HG03521 (cell line): ENCODE data around the gene PAX2.

Experiments used
- ATAC-seq: cut with Tn5 transposase; IDR thresholded peaks from one replicate; pipeline ENCODE4 v1.9.1; 2021; ENCODE audit warnings: mild to moderate bottlenecking, moderate library complexity; ENCODE audit not compliant: unreplicated experiment

Gene PAX2

DNA sequence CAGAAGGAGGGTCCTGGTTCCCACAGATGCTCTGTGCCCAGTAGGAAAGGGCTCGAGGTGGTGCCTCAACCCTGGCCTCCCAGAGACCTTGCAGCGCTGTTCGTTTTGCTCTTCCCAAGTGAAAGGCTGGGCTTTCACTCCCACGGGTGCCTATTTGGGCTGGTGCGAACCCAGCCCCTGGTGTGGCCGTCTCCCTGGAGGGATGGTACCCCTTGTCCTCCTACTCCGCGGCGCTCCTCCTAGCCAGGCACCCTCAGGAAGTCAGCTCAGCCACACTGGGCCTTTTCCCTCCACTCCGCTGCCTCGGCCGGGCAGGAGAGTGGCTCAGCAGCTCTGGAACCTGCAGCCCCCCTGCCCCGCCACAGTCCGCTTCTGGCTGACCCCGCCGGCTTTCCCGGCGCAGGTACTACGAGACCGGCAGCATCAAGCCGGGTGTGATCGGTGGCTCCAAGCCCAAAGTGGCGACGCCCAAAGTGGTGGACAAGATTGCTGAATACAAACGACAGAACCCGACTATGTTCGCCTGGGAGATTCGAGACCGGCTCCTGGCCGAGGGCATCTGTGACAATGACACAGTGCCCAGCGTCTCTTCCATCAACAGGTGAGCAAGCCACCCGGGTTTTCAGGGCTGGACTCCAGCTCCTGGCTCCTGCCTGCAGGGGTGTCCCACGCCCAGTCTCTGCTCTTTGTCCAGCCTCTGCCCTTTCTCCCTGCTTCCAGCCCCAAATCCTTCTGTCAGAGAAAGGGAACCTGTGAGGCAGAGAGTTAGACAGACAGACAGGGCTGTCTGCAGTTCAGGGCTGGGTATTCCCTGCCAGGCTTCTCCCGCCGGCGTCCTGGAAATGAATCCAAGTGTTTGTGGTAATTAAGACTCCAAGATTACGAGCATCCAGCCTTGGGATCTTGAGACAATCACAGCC lies 5.2 kb downstream of the PAX2 start:
- no peak for ATAC-seq

DNA sequence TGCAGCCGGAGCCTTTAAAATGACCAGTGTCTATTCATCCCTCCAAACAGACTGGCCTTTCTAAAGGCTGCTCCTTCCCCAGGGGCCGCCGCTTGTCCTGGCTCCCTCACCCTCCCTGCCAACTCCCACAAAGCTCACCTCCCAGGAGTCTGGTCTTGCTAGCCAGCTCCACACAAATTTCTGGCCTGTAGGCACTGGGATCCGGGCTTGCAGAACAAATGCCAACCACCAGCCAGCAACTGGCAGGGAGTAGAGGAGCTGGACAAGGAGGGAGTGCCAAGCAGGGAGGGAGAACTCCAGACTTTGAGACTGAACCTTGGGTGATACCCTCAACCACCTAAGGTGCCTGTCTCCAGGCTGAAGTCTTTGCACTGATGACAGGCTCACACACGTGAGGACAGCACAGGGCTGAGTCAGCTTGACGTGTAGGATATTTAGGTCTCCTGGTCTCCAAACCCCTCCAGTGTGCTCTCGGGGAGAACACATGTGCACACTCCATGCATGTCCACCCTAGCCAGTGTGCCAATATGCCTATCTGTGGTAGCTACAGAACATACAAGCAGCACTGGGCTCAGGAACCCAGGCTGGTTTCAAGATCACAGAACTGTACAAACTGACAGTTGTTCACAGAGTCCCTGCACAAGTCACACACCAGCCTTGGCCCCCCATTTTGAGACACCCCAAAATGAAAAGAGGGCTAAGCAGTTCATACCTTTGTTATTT lies 6.0 kb downstream of the PAX2 start:
- ATAC-seq: no peak

DNA sequence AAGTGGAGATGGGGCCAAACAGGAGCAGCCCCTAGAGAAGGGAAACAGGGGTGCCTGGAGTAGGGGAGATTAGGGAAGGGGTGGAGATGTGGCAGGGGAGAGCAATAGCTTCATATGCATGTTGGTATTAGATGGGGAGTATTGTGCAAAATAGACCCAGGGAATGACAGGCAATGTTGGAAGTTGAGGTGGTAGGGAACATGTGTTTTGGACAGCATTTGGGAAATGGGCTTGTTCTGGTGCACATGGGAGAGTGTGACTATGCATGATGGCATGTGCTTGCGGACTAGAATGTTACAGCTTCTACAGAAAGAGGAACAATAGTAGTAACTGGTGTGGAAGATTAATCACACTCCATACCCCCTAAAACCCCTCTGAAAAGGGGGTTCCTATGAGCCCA lies 10.4 kb downstream of the PAX2 start:
- no peak for ATAC-seq

- no peak for ATAC-seq
Observed at GRCh38 chr10:100759331-100759730, 13.9 kb downstream of the PAX2 start.

DNA sequence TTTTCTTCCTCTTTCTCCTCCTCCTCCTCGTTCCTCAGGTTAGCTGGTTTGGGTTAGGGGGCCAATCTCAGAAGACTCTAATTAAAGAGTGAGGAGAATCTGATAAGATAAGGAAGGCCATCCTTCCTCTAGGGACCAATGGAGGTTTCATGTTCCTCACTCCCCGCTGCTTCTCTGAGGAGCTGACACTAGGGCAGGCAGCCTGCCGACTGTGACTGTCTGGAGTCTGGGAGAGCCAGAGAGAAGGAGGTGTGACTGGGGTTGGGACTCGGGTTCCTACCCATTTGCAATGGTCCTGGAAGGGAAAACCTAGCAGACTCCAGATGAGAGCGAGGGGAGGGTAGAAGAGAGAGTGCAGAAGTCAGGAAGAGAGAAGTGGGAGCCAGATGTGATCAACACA lies 15.3 kb downstream of the PAX2 start:
- no peak for ATAC-seq

DNA sequence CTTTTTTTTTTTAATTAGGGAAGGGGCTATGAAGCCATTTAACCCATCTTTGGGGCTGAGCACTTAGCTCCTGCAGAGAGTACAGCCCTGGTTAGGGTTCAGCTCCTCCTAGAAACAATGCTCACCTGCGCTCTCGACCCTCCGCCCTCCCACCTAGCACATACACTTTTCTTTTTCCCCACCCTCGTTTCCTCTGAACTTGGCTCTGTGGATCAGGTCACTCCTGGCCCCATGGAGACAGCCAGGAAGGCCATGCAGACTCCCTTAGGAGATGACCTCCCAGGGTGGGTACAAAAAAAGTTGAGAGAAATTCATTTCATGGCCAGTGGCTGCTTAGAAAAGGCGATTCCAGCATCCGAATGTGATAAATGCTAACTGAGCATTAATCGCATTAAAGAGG lies 15.8 kb downstream of the PAX2 start:
- no peak for ATAC-seq

GRCh38 chr10:100763043-100763747 lies 17.8 kb downstream of the PAX2 start:
- ATAC-seq: no peak

DNA sequence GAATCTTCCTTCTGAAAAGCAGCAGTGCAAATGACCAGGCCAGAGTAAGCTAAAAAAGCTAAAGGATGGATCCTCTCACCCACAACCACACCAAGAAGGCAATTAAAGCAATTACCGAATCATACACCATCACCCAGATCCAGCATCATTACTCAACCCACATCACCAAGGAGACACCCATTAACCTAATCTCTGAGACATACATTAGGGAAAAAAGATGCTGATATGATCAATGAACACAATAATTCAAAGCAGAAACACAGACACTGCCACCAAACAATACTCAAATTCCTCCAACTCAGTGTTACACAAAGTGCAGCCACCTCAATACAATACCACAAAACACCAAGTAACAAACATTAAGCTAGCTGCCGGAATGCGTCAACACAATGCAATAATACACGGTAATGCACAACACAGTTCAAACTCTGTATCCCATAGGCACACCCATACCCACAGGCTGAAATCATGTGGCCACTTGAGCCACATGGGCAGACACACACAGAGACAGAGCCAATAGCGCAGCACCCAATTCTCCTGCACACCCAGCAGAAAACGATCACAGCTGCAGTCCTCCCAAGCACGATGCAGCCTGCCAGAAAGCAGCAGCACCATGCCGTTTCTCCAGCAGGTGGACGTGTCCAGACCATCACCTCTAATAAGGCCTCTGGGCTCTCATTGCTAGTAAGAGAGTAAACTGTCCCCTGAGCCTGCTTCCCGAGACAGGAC lies 21.5 kb downstream of the PAX2 start:
- no peak for ATAC-seq

- no peak for ATAC-seq
Observed at GRCh38 chr10:100767422-100767775, 22.0 kb downstream of the PAX2 start.

DNA sequence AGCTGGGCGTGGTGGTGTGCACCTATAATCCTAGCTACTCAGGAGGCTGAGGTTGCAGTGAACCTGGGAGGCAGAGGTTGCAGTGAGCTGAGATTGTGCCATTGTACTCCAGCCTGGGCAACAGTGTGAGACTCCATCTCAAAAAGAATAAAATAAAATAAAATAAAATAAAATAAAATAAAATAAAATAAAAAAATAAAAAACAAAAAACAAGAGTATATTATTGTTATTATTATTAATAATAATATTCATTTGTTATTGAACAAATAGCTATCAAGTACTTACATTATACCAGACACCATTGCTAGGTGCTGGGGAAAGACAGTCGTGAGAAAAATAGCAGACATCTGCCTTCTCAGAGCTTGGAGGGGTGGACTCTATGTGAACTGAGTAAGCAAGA lies 24.1 kb downstream of the PAX2 start:
- ATAC-seq: no peak

- no peak for ATAC-seq
Observed at GRCh38 chr10:100773646-100774045, 28.3 kb downstream of the PAX2 start.

- ATAC-seq: no peak
Observed at GRCh38 chr10:100774223-100774622, 28.8 kb downstream of the PAX2 start.

- ATAC-seq: no peak
Observed at GRCh38 chr10:100774876-100775275, 29.5 kb downstream of the PAX2 start.

- no peak for ATAC-seq
Observed at GRCh38 chr10:100775386-100775785, 30.0 kb downstream of the PAX2 start.

DNA sequence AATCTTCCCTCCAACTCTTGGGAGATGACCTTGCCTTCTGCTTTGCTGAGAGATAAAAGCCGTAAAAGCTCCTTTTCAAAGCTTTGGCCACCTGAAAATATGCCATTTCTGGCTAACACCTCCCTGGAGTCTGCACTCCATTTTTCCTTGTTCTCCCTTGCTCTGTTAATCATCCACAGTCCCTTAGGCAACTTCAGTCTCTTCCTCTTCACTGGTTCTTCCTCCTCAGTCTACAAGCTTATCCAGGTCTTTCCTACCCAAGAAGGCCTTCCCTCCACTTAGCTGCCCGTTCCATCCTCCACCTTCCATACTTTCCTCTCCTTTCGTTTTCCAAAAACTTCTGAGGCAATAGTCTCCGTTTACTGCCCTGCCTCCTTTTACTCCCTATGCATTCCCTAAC lies 30.5 kb downstream of the PAX2 start:
- ATAC-seq: no peak

GRCh38 chr10:100776671-100777070 lies 31.3 kb downstream of the PAX2 start:
- no peak for ATAC-seq

DNA sequence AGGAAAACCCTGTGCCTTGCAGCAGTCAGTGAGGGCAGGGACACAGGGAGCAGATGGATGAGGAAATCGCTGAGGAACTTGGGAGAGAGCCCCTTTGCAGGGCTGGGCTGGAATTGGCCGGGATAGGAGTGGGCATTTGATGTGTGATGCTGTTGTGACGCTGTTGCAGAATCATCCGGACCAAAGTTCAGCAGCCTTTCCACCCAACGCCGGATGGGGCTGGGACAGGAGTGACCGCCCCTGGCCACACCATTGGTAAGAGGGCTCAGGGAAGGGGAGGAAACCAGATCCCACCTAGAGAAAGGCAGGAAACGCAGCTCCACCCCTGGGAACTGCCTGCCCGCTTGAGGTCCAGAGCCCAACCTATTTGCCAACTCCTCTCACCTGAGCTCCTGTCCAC lies 33.9 kb downstream of the PAX2 start:
- ATAC-seq: no peak

- ATAC-seq: no peak
Observed at GRCh38 chr10:100780324-100780723, 34.9 kb downstream of the PAX2 start.

- ATAC-seq: no peak
Observed at GRCh38 chr10:100781145-100781665, 35.8 kb downstream of the PAX2 start.

- no peak for ATAC-seq
Observed at GRCh38 chr10:100782461-100783244, 37.3 kb downstream of the PAX2 start.
